HG02588 (cell line): Measurements from ENCODE around the gene GRIN2A.

Source experiments
- ATAC-seq: cut with Tn5 transposase; IDR thresholded peaks from one replicate; pipeline ENCODE4 v1.9.1; 2021; ENCODE audit warnings: mild to moderate bottlenecking, moderate library complexity; ENCODE audit not compliant: unreplicated experiment

Gene GRIN2A

GRCh38 chr16:10137341-10137740 is 44.9 kb downstream of the GRIN2A start:
- no peak for ATAC-seq

GRCh38 chr16:10136916-10137315 is 45.3 kb downstream of the GRIN2A start:
- no peak for ATAC-seq

GRCh38 chr16:10130538-10130937 is 51.7 kb downstream of the GRIN2A start:
- no peak for ATAC-seq

GRCh38 chr16:10128397-10129258 is 53.6 kb downstream of the GRIN2A start:
- no peak for ATAC-seq

GRCh38 chr16:10126686-10127085 is 55.5 kb downstream of the GRIN2A start:
- ATAC-seq: no peak

GRCh38 chr16:10123141-10123540 is 59.1 kb downstream of the GRIN2A start:
- no peak for ATAC-seq

GRCh38 chr16:10122546-10122945 is 59.7 kb downstream of the GRIN2A start:
- no peak for ATAC-seq

- ATAC-seq: no peak
Observed at GRCh38 chr16:10121897-10122425, 60.3 kb downstream of the GRIN2A start.

GRCh38 chr16:10121491-10121890 is 60.7 kb downstream of the GRIN2A start:
- ATAC-seq: no peak

- no peak for ATAC-seq
Observed at GRCh38 chr16:10120953-10121352, 61.3 kb downstream of the GRIN2A start.

- ATAC-seq: no peak
Observed at GRCh38 chr16:10114409-10114808, 67.8 kb downstream of the GRIN2A start.

- no peak for ATAC-seq
Observed at GRCh38 chr16:10113248-10113647, 69.0 kb downstream of the GRIN2A start.

GRCh38 chr16:10112021-10112420 is 70.2 kb downstream of the GRIN2A start:
- no peak for ATAC-seq

GRCh38 chr16:10111156-10111761 is 71.0 kb downstream of the GRIN2A start:
- no peak for ATAC-seq

- ATAC-seq: no peak
Observed at GRCh38 chr16:10110552-10110951, 71.7 kb downstream of the GRIN2A start.

- no peak for ATAC-seq
Observed at GRCh38 chr16:10107081-10107480, 75.1 kb downstream of the GRIN2A start.

- no peak for ATAC-seq
Observed at GRCh38 chr16:10103700-10104099, 78.5 kb downstream of the GRIN2A start.

GRCh38 chr16:10103118-10103517 is 79.1 kb downstream of the GRIN2A start:
- ATAC-seq: no peak

- no peak for ATAC-seq
Observed at GRCh38 chr16:10100829-10101228, 81.4 kb downstream of the GRIN2A start.

GRCh38 chr16:10098991-10099390 is 83.2 kb downstream of the GRIN2A start:
- ATAC-seq: no peak

GRCh38 chr16:10097271-10097670 is 85.0 kb downstream of the GRIN2A start:
- ATAC-seq: no peak

GRCh38 chr16:10093576-10093975 is 88.7 kb downstream of the GRIN2A start:
- ATAC-seq: no peak
